ENCODE data around the gene MAP4K1.

Gene MAP4K1

GRCh38 chr19:38617764-38618589, at the start of gene MAP4K1:
TSS of gene MAP4K1 (minus strand) at chr19:38617953. CDS start at chr19:38617895, 58 bp downstream.
- DNase-seq, result no peak

- peak; percentile 37 for DNase-seq
These were observed 49.1 kb upstream of the MAP4K1 start for GRCh38 chr19:38666663-38667511.

GRCh38 chr19:38665950-38666662, 48.4 kb upstream of the MAP4K1 start:
- no peak for DNase-seq

GRCh38 chr19:38665219-38665931, 47.6 kb upstream of the MAP4K1 start:
- DNase-seq, result no peak

GRCh38 chr19:38664503-38665211, 46.9 kb upstream of the MAP4K1 start:
- DNase-seq, result no peak

- no peak for DNase-seq
These were observed 46.3 kb upstream of the MAP4K1 start for GRCh38 chr19:38663957-38664502.

- no peak for DNase-seq
These were observed 45.5 kb upstream of the MAP4K1 start for GRCh38 chr19:38663156-38663651.

GRCh38 chr19:38662537-38663155, 44.9 kb upstream of the MAP4K1 start:
- DNase-seq, result no peak

GRCh38 chr19:38661996-38662395, 44.2 kb upstream of the MAP4K1 start:
- no peak for DNase-seq

GRCh38 chr19:38661136-38661535, 43.4 kb upstream of the MAP4K1 start:
- DNase-seq, result no peak

GRCh38 chr19:38660724-38661123, 43.0 kb upstream of the MAP4K1 start:
- DNase-seq, result no peak

- DNase-seq, result peak; percentile 70
These were observed 40.9 kb upstream of the MAP4K1 start for GRCh38 chr19:38658462-38659306.

GRCh38 chr19:38657633-38658222, 40.0 kb upstream of the MAP4K1 start:
- DNase-seq, result peak; percentile 72

GRCh38 chr19:38656171-38656981, 38.6 kb upstream of the MAP4K1 start:
- no peak for DNase-seq

- DNase-seq, result no peak
These were observed 37.5 kb upstream of the MAP4K1 start for GRCh38 chr19:38655148-38655824.

- no peak for DNase-seq
These were observed 36.9 kb upstream of the MAP4K1 start for GRCh38 chr19:38654628-38655055.

GRCh38 chr19:38653028-38653571, 35.3 kb upstream of the MAP4K1 start:
- DNase-seq, result no peak

Measured in T1000 (cell line).